Pancreas (tissue), 10 donors: ENCODE results near the gene ECSCR. TPM values are rescaled to one million over a fixed set of nuclear protein-coding genes. Genes with fewer than 3 reads are reported as not detected.

ENCODE experiments used
- ATAC-seq, 4 donors: fragments of 200-7000 bp; cut with Tn5 transposase; one replicate each; pipeline versions ENCODE4 v1.8.0 to v1.9.1; 2020; ENCODE audit warnings: mild to moderate bottlenecking in 4 of 4, moderate library complexity in 4 of 4
- DNase-seq, 6 donors: peaks; one replicate each; pipeline ENCODE4 v3.0.0-alpha.2; 2020
- FAIRE-seq: peaks from 2 replicates; lab custom pipeline; 2012; peaks lifted over from hg19 to GRCh38; lab: Jason Lieb, UNC
- H3K27ac ChIP-seq, 4 donors: fragments of 200-600 bp; sonication (generic); 1 replicate in 3 of 4; 2 replicates in 1 of 4; pipeline versions ENCODE4 v1.5.0 to v1.8.0; 2020
- H3K27me3 ChIP-seq, 4 donors: fragments of 200-600 bp; one replicate each; pipeline ENCODE4 v1.8.0; 2021
- H3K36me3 ChIP-seq, 3 donors: fragments of 200-600 bp; sonication (generic) in 1 of 3; one replicate each; pipeline versions ENCODE4 v1.5.0 to v1.8.0; 2020 to 2021
- H3K4me1 ChIP-seq, 3 donors: fragments of 200-600 bp; one replicate each; pipeline ENCODE4 v1.8.0; 2021
- H3K4me3 ChIP-seq, 4 donors: fragments of 200-600 bp; sonication (generic) in 2 of 4; one replicate each; pipeline versions ENCODE4 v1.5.0 to v1.8.0; 2020 to 2021
- H3K9me3 ChIP-seq, 4 donors: fragments of 200-600 bp; one replicate each; pipeline ENCODE4 v1.8.0; 2021
- CTCF ChIP-seq, 4 donors: fragments of 200-600 bp; sonication (generic) in 3 of 4; IDR thresholded peaks; one replicate each; pipeline versions ENCODE4 v1.5.0 to v1.8.0; 2021; ENCODE audit warnings: antibody characterized with exemption in 4 of 4
- WGBS, 2 donors: extraction: QIAGEN DNeasy Blood & Tissue Kit; methylation state at CpG; one replicate each; pipeline ENCODE4 v1.1.7; 2013; 5-methylcytosine and 5-hydroxymethylcytosine counted together
- intact Hi-C, 3 donors: fragments of 100-400 bp; cut with DNase I; formaldehyde crosslinking; loops; one replicate each; pipeline versions ENCODE4 v1.11.1 to v1.14.2; 2022
- polyA plus RNA-seq, 2 donors: library from polyadenylated mRNA; stranded (reverse); fragments of 200-250 nt; gene quantifications; one replicate each; pipeline ENCODE4 v1.2.3, GENCODE V29; 2013
- total RNA-seq, 6 donors: library from RNA; stranded (reverse); fragmentation: NEBNext Ultra II Directional in 4 of 6; extraction: Animal tissue kit (Norgen Biotek cat#: 25700) in 4 of 6; gene quantifications; one replicate each; pipeline versions ENCODE4 v1.2.1 to v1.2.4, GENCODE V29; 2021 to 2023
- donor health status: healthy with polysubstance abuse.
- donor health status: DM: no; HTN: no; CAD: no; lungs with moderate emphysema.
- donor health status: DM: no; HTN: no; CAD: no.
- donor health status: control.
- donor health status: control.
- donor health status: Bipolar disorder and iron deficiency.
- donor health status: DM: yes; HTN: yes; CAD: no.
- donor health status: DM: no; HTN: no; CAD: no.
- donor health status: DM: no; HTN: no; CAD: no.
- donor health status: DM: yes; HTN: yes; CAD: no.

The ECSCR gene
- total and polyA plus RNA-seq, 8 donors: 1.0 to 8.3 (median 2.8) TPM

- no peak for TF ChIP-seq CTCF (IDR thresholded peaks at IDR 0.05)
- no peaks in the 10 kb centered on the region for H3K4me1 ChIP-seq
- no peaks in the 10 kb centered on the region for H3K9me3 ChIP-seq
- 80 to 88% methylated on average over 13 of the region's 13 CpGs for WGBS, 2 donors
- FAIRE-seq: no peak
- DNase-seq: no peak
- no peak for ATAC-seq
- no peaks in the 10 kb centered on the region for H3K27me3 ChIP-seq
- H3K4me3 ChIP-seq: no peak overlapping the region
- no peaks in the 10 kb centered on the region for H3K36me3 ChIP-seq
- intact Hi-C loops: no loop called here
- no peak overlapping the region for H3K27ac ChIP-seq
Measured at GRCh38 chr5:139475865-139476617, 13.5 kb upstream of the ECSCR start.

- Histone ChIP-seq H3K4me1 (no peaks in the 10 kb centered on the region), H3K27me3 (no peaks in the 10 kb centered on the region), H3K9me3 (no peaks in the 10 kb centered on the region), H3K4me3 (no peak overlapping the region), H3K36me3 (no peaks in the 10 kb centered on the region), H3K27ac (no peak overlapping the region)
- WGBS, 2 donors: 60% methylated on average over 13 of the region's 13 CpGs
- intact Hi-C loops: no loop called here
- ATAC-seq (peak in 3 of 4 donors; percentile 45 to 67 (median 56)), DNase-seq (peak in 1 of 6 donors; percentile 16), FAIRE-seq (no peak)
- no peak for TF ChIP-seq CTCF (IDR thresholded peaks at IDR 0.05)
Measured at GRCh38 chr5:139474890-139475791, 12.6 kb upstream of the ECSCR start.

- intact Hi-C loops: no loop called here
- Histone ChIP-seq H3K9me3 (no peaks in the 10 kb centered on the region), H3K27me3 (no peaks in the 10 kb centered on the region), H3K4me1 (no peaks in the 10 kb centered on the region), H3K36me3 (no peaks in the 10 kb centered on the region), H3K27ac (no peak overlapping the region), H3K4me3 (no peak overlapping the region)
- 81 to 91% methylated on average over 2 of the region's 2 CpGs for WGBS, 2 donors
- DNase-seq (no peak), FAIRE-seq (no peak), ATAC-seq (no peak)
- TF ChIP-seq CTCF (IDR thresholded peaks at IDR 0.05): no peak
Measured at GRCh38 chr5:139473565-139473964, 11.0 kb upstream of the ECSCR start.

GRCh38 chr5:139473105-139473504 lies 10.6 kb upstream of the ECSCR start:
- FAIRE-seq: no peak
- Histone ChIP-seq H3K4me1 (no peaks in the 10 kb centered on the region), H3K27ac (no peak overlapping the region), H3K27me3 (no peaks in the 10 kb centered on the region), H3K36me3 (no peaks in the 10 kb centered on the region), H3K9me3 (no peaks in the 10 kb centered on the region), H3K4me3 (no peak overlapping the region)
- DNase-seq: no peak
- TF ChIP-seq CTCF (IDR thresholded peaks at IDR 0.05): no peak
- WGBS, 2 donors: 75 to 80% methylated on average over 8 of the region's 8 CpGs
- no peak for ATAC-seq
- intact Hi-C loops: no loop called here
